Measurements from ENCODE around the gene TRIO. TPM values are rescaled to one million over a fixed set of nuclear protein-coding genes. Genes with fewer than 3 reads are reported as not detected.

The TRIO gene
- total and polyA plus RNA-seq, 10 of the 15 experiments (the other 5 are each of a cell fraction or from before 2014, with no cell fraction given) = 5.1 to 96.4 (median 44.6) TPM

DNA sequence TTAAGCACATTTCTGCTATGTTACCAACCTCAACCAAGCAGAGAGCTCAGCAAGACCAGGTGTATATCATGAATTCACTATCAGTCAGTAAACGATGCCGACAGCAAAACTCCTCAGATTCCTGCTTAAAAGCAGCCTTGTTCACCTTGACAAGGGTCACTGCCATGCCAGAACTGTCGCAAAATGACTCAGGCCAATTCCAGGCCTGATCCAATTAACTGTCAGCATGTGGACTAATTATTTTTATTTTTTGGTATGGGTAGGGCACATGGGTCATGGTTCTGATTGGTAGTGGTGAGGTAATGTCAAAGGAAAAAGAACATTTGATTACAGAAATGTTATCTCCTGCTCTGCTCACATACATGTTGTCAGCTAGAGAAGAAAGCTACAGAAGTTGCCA, 224.2 kb downstream of the TRIO start (continued):
- no peak for TF ChIP-seq MEF2B (IDR thresholded peaks at IDR 0.05; ENCODE audit: partially characterized antibody, poor library complexity, severe bottlenecking)

DNA sequence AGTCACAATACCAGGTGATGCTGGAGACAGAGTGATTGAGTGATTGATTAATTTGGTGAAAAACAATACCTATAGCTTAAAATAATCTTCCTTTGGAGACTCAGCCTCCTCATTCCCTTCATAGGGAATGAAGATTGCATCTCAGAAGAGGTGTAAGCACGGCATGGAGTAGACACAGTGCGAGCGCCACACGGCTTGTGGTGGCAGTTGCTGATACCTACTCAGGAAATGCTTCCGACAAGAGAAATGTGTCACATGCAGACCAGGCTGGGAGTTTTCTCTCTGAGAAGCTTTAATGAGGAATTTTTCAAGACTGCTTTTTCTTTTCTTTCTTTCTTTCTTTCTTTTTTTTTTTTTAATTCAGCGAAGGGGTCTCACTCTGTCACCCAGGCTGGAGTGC, 226.6 kb downstream of the TRIO start:
- Histone ChIP-seq H2AFZ (ENCODE audit: control insufficient read depth, low read depth, low read length) (no peak overlapping the region), H3K27me3 (replicated peaks in 1 of 2; ENCODE audit: control insufficient read depth in 2 of 2, insufficient read depth in 2 of 2, low read length in 1 of 2) (no peaks in the 10 kb centered on the region), H3K36me3 (ENCODE audit: control insufficient read depth in 2 of 2, insufficient read depth in 2 of 2, low read length in 1 of 2) (peaks cover 28 to 54% of the 10 kb centered on the region in 2 experiments), H3K4me2 (ENCODE audit: control insufficient read depth, insufficient read depth) (no peak overlapping the region), H3K79me2 (ENCODE audit: control insufficient read depth, insufficient read depth, low read length) (no peaks in the 10 kb centered on the region), H3K4me1 (ENCODE audit: control insufficient read depth, insufficient read depth, low read length) (no peaks in the 10 kb centered on the region), H3K27ac (ENCODE audit: control insufficient read depth, insufficient read depth) (no peak overlapping the region), H3K9me3 (replicated peaks; ENCODE audit: control insufficient read depth, insufficient read depth, low read length) (no peaks in the 10 kb centered on the region), H3K9ac (ENCODE audit: control insufficient read depth, insufficient read depth, low read length) (no peak overlapping the region), H3K4me3 (no peak overlapping the region), H4K20me1 (ENCODE audit: control insufficient read depth, insufficient read depth) (no peaks in the 10 kb centered on the region)
- ChIA-PET CTCF (interaction anchor here (1.0 to 2.2 kb wide), 4 partner anchors 18 to 285 kb away, joined by 3 to 8 read pairs (median 4); no protein-coding TSS in a partner anchor), SMC1A (ENCODE audit: uncharacterized antibody, unreplicated experiment) (interaction anchor here (0.8 to 1.4 kb wide), 3 partner anchors 10 to 276 kb away, joined by 3 read pairs; no protein-coding TSS in a partner anchor), POLR2A (no interaction called here), RAD21 (ENCODE audit: unreplicated experiment) (no interaction called here)
- DNase-seq (ENCODE audit: low read depth, low spot score) (no peak), ATAC-seq (no peak), FAIRE-seq (no peak)
- 96% methylated on average over 6 of the region's 6 CpGs for WGBS (ENCODE audit: insufficient coverage, insufficient replicate concordance, low lambda C conversion rate, missing lambda C conversion rate)
- intact Hi-C loops (cut with micrococcal nuclease; ENCODE audit: unreplicated experiment) (no loop called here), in situ Hi-C loops (cut with MboI) (loop anchor here (25.0 kb wide), 2 partner anchors 382 to 643 kb away; no protein-coding TSS in a partner anchor)
- BruUV-seq (replicated peaks) = no TSS peak
- TF ChIP-seq NR2C2 (IDR thresholded peaks at IDR 0.05; ENCODE audit: borderline replicate concordance, control insufficient read depth, insufficient read length, low read depth) (no peak), EZH2 (IDR thresholded peaks at IDR 0.05; ENCODE audit: borderline replicate concordance, control insufficient read depth, low read depth, low read length) (no peak), SREBF1 (IDR thresholded peaks at IDR 0.05; ENCODE audit: low read length) (no peak), JUND (IDR thresholded peaks at IDR 0.05; ENCODE audit: low read depth, low read length) (no peak), SIN3A (IDR thresholded peaks at IDR 0.05; ENCODE audit: low read depth, low read length) (no peak), HDAC2 (IDR thresholded peaks at IDR 0.05) (no peak), STAT1 (conservative IDR thresholded peaks at IDR 0.05) (no peak), HDGF (IDR thresholded peaks at IDR 0.05) (no peak), ZNF217 (IDR thresholded peaks at IDR 0.05) (no peak), LARP7 (IDR thresholded peaks at IDR 0.05) (no peak), CBFB (IDR thresholded peaks at IDR 0.05; ENCODE audit: low read depth) (no peak), IRF4 (IDR thresholded peaks at IDR 0.05; ENCODE audit: low read depth, low read length) (no peak), TCF12 (IDR thresholded peaks at IDR 0.05; ENCODE audit: low read depth, low read length) (no peak)
- TF ChIP-seq, protein P1, sequence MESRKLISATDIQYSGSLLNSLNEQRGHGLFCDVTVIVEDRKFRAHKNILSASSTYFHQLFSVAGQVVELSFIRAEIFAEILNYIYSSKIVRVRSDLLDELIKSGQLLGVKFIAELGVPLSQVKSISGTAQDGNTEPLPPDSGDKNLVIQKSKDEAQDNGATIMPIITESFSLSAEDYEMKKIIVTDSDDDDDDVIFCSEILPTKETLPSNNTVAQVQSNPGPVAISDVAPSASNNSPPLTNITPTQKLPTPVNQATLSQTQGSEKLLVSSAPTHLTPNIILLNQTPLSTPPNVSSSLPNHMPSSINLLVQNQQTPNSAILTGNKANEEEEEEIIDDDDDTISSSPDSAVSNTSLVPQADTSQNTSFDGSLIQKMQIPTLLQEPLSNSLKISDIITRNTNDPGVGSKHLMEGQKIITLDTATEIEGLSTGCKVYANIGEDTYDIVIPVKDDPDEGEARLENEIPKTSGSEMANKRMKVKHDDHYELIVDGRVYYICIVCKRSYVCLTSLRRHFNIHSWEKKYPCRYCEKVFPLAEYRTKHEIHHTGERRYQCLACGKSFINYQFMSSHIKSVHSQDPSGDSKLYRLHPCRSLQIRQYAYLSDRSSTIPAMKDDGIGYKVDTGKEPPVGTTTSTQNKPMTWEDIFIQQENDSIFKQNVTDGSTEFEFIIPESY (IDR thresholded peaks at IDR 0.05) = no peak
- TF ChIP-seq, protein P2, sequence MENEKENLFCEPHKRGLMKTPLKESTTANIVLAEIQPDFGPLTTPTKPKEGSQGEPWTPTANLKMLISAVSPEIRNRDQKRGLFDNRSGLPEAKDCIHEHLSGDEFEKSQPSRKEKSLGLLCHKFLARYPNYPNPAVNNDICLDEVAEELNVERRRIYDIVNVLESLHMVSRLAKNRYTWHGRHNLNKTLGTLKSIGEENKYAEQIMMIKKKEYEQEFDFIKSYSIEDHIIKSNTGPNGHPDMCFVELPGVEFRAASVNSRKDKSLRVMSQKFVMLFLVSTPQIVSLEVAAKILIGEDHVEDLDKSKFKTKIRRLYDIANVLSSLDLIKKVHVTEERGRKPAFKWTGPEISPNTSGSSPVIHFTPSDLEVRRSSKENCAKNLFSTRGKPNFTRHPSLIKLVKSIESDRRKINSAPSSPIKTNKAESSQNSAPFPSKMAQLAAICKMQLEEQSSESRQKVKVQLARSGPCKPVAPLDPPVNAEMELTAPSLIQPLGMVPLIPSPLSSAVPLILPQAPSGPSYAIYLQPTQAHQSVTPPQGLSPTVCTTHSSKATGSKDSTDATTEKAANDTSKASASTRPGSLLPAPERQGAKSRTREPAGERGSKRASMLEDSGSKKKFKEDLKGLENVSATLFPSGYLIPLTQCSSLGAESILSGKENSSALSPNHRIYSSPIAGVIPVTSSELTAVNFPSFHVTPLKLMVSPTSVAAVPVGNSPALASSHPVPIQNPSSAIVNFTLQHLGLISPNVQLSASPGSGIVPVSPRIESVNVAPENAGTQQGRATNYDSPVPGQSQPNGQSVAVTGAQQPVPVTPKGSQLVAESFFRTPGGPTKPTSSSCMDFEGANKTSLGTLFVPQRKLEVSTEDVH (IDR thresholded peaks at IDR 0.05; ENCODE audit: low read depth, partially characterized antibody) = no peak
- TF ChIP-seq, protein P3, sequence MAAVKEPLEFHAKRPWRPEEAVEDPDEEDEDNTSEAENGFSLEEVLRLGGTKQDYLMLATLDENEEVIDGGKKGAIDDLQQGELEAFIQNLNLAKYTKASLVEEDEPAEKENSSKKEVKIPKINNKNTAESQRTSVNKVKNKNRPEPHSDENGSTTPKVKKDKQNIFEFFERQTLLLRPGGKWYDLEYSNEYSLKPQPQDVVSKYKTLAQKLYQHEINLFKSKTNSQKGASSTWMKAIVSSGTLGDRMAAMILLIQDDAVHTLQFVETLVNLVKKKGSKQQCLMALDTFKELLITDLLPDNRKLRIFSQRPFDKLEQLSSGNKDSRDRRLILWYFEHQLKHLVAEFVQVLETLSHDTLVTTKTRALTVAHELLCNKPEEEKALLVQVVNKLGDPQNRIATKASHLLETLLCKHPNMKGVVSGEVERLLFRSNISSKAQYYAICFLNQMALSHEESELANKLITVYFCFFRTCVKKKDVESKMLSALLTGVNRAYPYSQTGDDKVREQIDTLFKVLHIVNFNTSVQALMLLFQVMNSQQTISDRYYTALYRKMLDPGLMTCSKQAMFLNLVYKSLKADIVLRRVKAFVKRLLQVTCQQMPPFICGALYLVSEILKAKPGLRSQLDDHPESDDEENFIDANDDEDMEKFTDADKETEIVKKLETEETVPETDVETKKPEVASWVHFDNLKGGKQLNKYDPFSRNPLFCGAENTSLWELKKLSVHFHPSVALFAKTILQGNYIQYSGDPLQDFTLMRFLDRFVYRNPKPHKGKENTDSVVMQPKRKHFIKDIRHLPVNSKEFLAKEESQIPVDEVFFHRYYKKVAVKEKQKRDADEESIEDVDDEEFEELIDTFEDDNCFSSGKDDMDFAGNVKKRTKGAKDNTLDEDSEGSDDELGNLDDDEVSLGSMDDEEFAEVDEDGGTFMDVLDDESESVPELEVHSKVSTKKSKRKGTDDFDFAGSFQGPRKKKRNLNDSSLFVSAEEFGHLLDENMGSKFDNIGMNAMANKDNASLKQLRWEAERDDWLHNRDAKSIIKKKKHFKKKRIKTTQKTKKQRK (IDR thresholded peaks at IDR 0.05; ENCODE audit: low read depth, low read length) = no peak
